ENCODE measurements around the gene AMTN.

The AMTN gene

DNA sequence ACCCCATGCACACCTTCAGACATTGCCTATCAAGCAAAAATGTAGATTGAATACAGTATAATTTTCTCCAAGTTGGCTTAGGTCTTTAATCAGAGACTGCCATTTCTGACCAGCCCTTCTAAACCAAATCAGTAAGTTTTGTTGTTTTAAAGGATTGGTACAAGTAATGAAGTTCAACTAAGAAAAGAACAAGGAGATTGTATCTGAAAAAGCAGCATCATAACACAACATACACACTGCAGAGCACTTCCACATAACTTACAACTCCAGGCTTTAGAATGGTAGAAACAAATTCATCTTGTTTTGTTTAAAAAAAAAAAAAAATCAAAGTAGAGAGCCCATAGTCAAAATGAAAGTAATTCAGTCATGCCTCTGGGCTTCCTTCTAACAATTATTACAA, 57.6 kb downstream of the AMTN start:
- no peaks in the 10 kb centered on the region for H3K36me3 Mint-ChIP-seq (ENCODE audit: insufficient read depth)
- ATAC-seq (replicated peaks; ENCODE audit: extremely low read depth, poor library complexity, severe bottlenecking) = no peak
- no peak overlapping the region for H3K27ac Mint-ChIP-seq (ENCODE audit: low read depth)
- no peaks in the 10 kb centered on the region for H3K4me1 Mint-ChIP-seq
- DNase-seq (ENCODE audit: low spot score in 2 of 2) = no peak
- H3K4me3 Mint-ChIP-seq = no peak overlapping the region
- H3K9me3 Mint-ChIP-seq = no peaks in the 10 kb centered on the region
- peaks cover 41% of the 10 kb centered on the region for H3K27me3 Mint-ChIP-seq

DNA sequence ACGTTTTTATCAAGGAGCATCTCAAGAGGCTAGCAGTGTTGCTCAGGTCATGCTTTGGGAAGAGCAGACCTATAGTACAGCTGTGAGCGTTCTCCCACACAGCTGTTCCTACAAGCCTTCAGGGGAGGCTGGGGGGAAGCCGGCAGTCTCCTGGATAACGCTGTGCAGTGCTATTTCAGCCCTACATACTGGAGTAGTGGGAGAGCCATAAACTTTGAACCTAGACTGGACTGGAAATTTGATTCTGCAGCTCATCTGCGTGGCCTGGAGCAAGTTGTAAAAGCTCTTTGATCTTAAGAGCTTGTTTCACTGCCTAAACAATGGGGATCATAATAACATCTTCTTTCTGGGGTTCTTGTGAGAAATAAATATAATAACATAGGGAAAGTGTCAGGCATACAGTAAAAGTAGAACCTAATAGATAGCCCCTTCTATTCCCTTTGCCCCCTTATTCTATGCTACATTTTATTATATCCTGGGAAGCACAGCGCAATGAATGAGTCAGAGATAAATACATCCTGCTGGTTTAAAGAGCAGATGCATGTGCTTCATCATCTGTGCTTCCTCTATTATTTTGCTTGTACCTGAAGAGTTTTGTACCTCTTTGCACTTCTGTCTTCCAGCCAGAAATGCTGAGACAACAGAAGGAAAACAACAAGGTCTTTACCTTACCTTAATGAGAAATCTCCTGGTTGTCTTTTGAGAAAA, 59.0 kb downstream of the AMTN start:
- H3K27ac Mint-ChIP-seq (ENCODE audit: low read depth) = no peak overlapping the region
- no peaks in the 10 kb centered on the region for H3K9me3 Mint-ChIP-seq
- H3K4me3 Mint-ChIP-seq = no peak overlapping the region
- DNase-seq (ENCODE audit: low spot score in 2 of 2) (no peak), ATAC-seq (replicated peaks; ENCODE audit: extremely low read depth, poor library complexity, severe bottlenecking) (no peak)
- H3K4me1 Mint-ChIP-seq = no peaks in the 10 kb centered on the region
- no peaks in the 10 kb centered on the region for H3K36me3 Mint-ChIP-seq (ENCODE audit: insufficient read depth)
- peaks cover 35% of the 10 kb centered on the region for H3K27me3 Mint-ChIP-seq

DNA sequence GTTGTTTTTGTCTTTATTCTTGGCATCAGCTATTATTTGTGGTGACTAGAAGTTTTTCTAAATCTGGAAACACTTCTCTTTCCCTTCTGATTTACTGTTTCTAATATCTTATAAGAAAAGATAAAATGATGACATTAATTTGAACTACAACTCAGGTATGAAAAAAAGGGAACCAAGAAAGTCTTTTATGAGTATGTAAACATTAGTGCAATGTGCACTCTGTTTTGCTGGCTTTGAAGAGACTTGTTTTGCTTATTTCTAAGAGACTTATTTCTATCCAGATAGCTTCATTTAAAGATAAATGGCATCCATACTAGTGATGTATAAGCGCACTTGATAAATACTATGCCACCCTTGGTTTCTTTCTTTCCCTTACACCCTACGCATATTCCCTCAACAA, 63.6 kb downstream of the AMTN start:
- no peak for ATAC-seq (replicated peaks; ENCODE audit: extremely low read depth, poor library complexity, severe bottlenecking)
- H3K27me3 Mint-ChIP-seq = peaks cover 54% of the 10 kb centered on the region
- no peaks in the 10 kb centered on the region for H3K9me3 Mint-ChIP-seq

More for the DNA sequence above, 63.6 kb downstream of the AMTN start:
- Mint-ChIP-seq H3K4me3 (no peak overlapping the region), H3K27ac (ENCODE audit: low read depth) (no peak overlapping the region), H3K4me1 (no peaks in the 10 kb centered on the region), H3K36me3 (ENCODE audit: insufficient read depth) (peaks cover 2% of the 10 kb centered on the region)
- DNase-seq (ENCODE audit: low spot score in 2 of 2) = no peak

All from central memory CD8-positive, alpha-beta T cell (primary cell).